GM23338 (cell line): ENCODE measurements around the gene CADPS. TPM values are rescaled to one million over a fixed set of nuclear protein-coding genes. Genes with fewer than 3 reads are reported as not detected.

Experiments
- ATAC-seq: fragments of 200-7000 bp; cut with Tn5 transposase; 3 replicates; pipeline ENCODE4 v1.9.1; 2020
- DNase-seq: peaks from one replicate; pipeline ENCODE4 v3.0.0-alpha.2; 2015; ENCODE audit warnings: low spot score
- H2AFZ ChIP-seq: fragments of 200-600 bp; sonication (generic); 2 replicates; pipeline ENCODE4 v1.8.0; 2016; ENCODE audit warnings: antibody characterized with exemption, mild to moderate bottlenecking, moderate library complexity
- H3F3A ChIP-seq: fragments of 200-600 bp; sonication (generic); replicated peaks from 2 replicates; pipeline ENCODE4 v1.8.0; 2017; ENCODE audit warnings: antibody characterized with exemption, mixed run types, low read depth
- H3K27ac ChIP-seq: fragments of 200-600 bp; sonication (generic); 2 replicates; pipeline ENCODE4 v1.6.1; 2016; ENCODE audit warnings: low read depth
- H3K27me3 ChIP-seq: fragments of 200-600 bp; sonication (generic); 2 replicates; pipeline ENCODE4 v1.8.0; 2016; ENCODE audit warnings: mild to moderate bottlenecking, mixed run types, moderate library complexity; ENCODE audit not compliant: insufficient read depth
- H3K36me3 ChIP-seq: fragments of 200-600 bp; sonication (generic); 2 replicates; pipeline ENCODE4 v1.8.0; 2016; ENCODE audit warnings: mild to moderate bottlenecking; ENCODE audit not compliant: insufficient read depth
- H3K4me1 ChIP-seq: fragments of 200-600 bp; sonication (generic); 2 replicates; pipeline ENCODE4 v1.8.0; 2016; ENCODE audit warnings: mild to moderate bottlenecking, moderate library complexity; ENCODE audit not compliant: insufficient read depth
- H3K4me2 ChIP-seq: fragments of 200-600 bp; sonication (generic); 2 replicates; pipeline ENCODE4 v1.7.1; 2017; ENCODE audit warnings: mixed run types
- H3K4me3 ChIP-seq: fragments of 200-600 bp; sonication (generic); 2 replicates; pipeline ENCODE4 v1.6.1; 2016; ENCODE audit warnings: mixed run types
- H3K79me2 ChIP-seq: fragments of 200-600 bp; sonication (generic); replicated peaks from 2 replicates; pipeline ENCODE4 v1.8.0; 2017; ENCODE audit warnings: mild to moderate bottlenecking; ENCODE audit not compliant: insufficient read depth
- H3K9me2 ChIP-seq: fragments of 200-600 bp; sonication (generic); 2 replicates; pipeline ENCODE4 v1.8.0; 2017; ENCODE audit not compliant: insufficient read depth
- H4K20me1 ChIP-seq: fragments of 200-600 bp; sonication (generic); replicated peaks from 2 replicates; pipeline ENCODE4 v1.8.0; 2017; ENCODE audit warnings: mild to moderate bottlenecking; ENCODE audit not compliant: insufficient read depth
- H3K27ac Mint-ChIP-seq: 2 replicates; pipeline ENCODE4 v1.8.0; 2020; ENCODE audit warnings: inconsistent platforms, mild to moderate bottlenecking, moderate library complexity, mixed read lengths
- H3K27me3 Mint-ChIP-seq: 3 replicates; pipeline ENCODE4 v1.8.0; 2022; ENCODE audit warnings: low read depth, mild to moderate bottlenecking, moderate library complexity, mixed read lengths, inconsistent platforms; ENCODE audit not compliant: insufficient read depth, poor library complexity
- H3K36me3 Mint-ChIP-seq: 3 replicates; pipeline ENCODE4 v1.8.0; 2021; ENCODE audit warnings: low read depth, mild to moderate bottlenecking, inconsistent platforms, moderate library complexity, mixed read lengths
- H3K4me1 Mint-ChIP-seq: 3 replicates; pipeline ENCODE4 v1.8.0; 2020; ENCODE audit warnings: mild to moderate bottlenecking, inconsistent platforms, mixed read lengths
- H3K4me3 Mint-ChIP-seq: 3 replicates; pipeline ENCODE4 v1.8.0; 2021; ENCODE audit warnings: moderate library complexity, mild to moderate bottlenecking, inconsistent platforms, mixed read lengths
- H3K9me3 Mint-ChIP-seq: 3 replicates; pipeline ENCODE4 v1.8.0; 2020; ENCODE audit warnings: moderate library complexity, mild to moderate bottlenecking, inconsistent platforms, mixed read lengths
- CREB1 ChIP-seq: fragments of 250-450 bp; sonication (Bioruptor Pico); IDR thresholded peaks from 2 replicates; pipeline ENCODE4 v1.5.0; 2020; ENCODE audit warnings: low read depth, mild to moderate bottlenecking, moderate library complexity
- CTCF ChIP-seq, 2 experiments: fragments of 200-600 bp in 1 of 2; sonication (generic) in 1 of 2; conservative IDR thresholded peaks; 2 replicates each; pipeline versions ENCODE4 v1.5.1 to v1.6.1; 2016 to 2017; ENCODE audit warnings: antibody characterized with exemption in 2 of 2, low read depth in 2 of 2, mild to moderate bottlenecking in 2 of 2, moderate library complexity in 1 of 2
- ETS1 ChIP-seq: IDR thresholded peaks from 2 replicates; pipeline ENCODE4 v1.6.1; 2016; ENCODE audit warnings: antibody characterized with exemption
- EZH2 ChIP-seq: fragments of 200-600 bp; sonication (generic); IDR thresholded peaks from one replicate; pipeline ENCODE4 v1.8.0; 2017; ENCODE audit warnings: antibody characterized with exemption, mild to moderate bottlenecking, low read depth; ENCODE audit not compliant: unreplicated experiment
- EZH2phosphoT487 ChIP-seq: fragments of 200-600 bp; sonication (generic); IDR thresholded peaks from one replicate; pipeline ENCODE4 v1.8.1; 2018; ENCODE audit warnings: antibody characterized with exemption; ENCODE audit not compliant: unreplicated experiment
- JUNB ChIP-seq: IDR thresholded peaks from one replicate; pipeline ENCODE4 v1.6.1; 2016; ENCODE audit warnings: antibody characterized with exemption; ENCODE audit not compliant: unreplicated experiment
- NANOG ChIP-seq: IDR thresholded peaks from 2 replicates; pipeline ENCODE4 v1.6.1; 2016; ENCODE audit warnings: antibody characterized with exemption, borderline replicate concordance
- STAT1 ChIP-seq: IDR thresholded peaks from one replicate; pipeline ENCODE4 v1.6.1; 2016; ENCODE audit warnings: antibody characterized with exemption; ENCODE audit not compliant: unreplicated experiment
- ZNF114 ChIP-seq: fragments of 250-450 bp; sonication (Bioruptor Pico); IDR thresholded peaks from 2 replicates; pipeline ENCODE4 v1.5.0; 2020; ENCODE audit warnings: mild to moderate bottlenecking, moderate library complexity
- polyA plus RNA-seq: library from polyadenylated mRNA; unstranded; fragments of >200 nt; fragmentation: Nextera tagmentation; extraction: Ambion mirVana; gene quantifications from 2 replicates; pipeline ENCODE4 v1.2.1, GENCODE V29; 2016
- total RNA-seq: library from RNA; depleted of rRNA; stranded (reverse); fragments of >200 nt; shearing (Covaris generic); gene quantifications from 2 replicates; pipeline ENCODE4 v1.2.3, GENCODE V29; 2014
- TF ChIP-seq, protein P1 (sequence below): IDR thresholded peaks from one replicate; pipeline ENCODE4 v1.6.1; 2018; ENCODE audit warnings: antibody characterized with exemption; ENCODE audit not compliant: unreplicated experiment
- TF ChIP-seq, protein P2 (sequence below): fragments of 250-450 bp; sonication (Bioruptor Pico); IDR thresholded peaks from 2 replicates; pipeline ENCODE4 v1.5.0; 2020; ENCODE audit warnings: mild to moderate bottlenecking, moderate library complexity

CADPS gene
- total and polyA plus RNA-seq, 2 experiments from 2014 or later: 14.7 to 22.0 TPM

GRCh38 chr3:62597491-62597890 is 277.7 kb downstream of the CADPS start:
- Histone ChIP-seq H3K36me3 (no peaks in the 10 kb centered on the region), H3K4me3 (no peak overlapping the region), H3K27ac (no peak overlapping the region), H3K4me1 (no peaks in the 10 kb centered on the region), H3F3A (no peaks in the 10 kb centered on the region), H4K20me1 (no peaks in the 10 kb centered on the region), H2AFZ (no peak overlapping the region), H3K9me2 (no peaks in the 10 kb centered on the region), H3K4me2 (no peak overlapping the region), H3K79me2 (no peaks in the 10 kb centered on the region), H3K27me3 (no peaks in the 10 kb centered on the region)
- TF ChIP-seq STAT1 (no peak), CREB1 (CRISPR knock-in tag) (no peak), ZNF114 (CRISPR knock-in tag) (no peak), EZH2 (no peak), ETS1 (no peak), JUNB (no peak), EZH2phosphoT487 (no peak), NANOG (no peak), CTCF (conservative IDR thresholded peaks at IDR 0.05; ENCODE audit: low read depth in 2 of 2) (no peak)
- TF ChIP-seq, protein P1, sequence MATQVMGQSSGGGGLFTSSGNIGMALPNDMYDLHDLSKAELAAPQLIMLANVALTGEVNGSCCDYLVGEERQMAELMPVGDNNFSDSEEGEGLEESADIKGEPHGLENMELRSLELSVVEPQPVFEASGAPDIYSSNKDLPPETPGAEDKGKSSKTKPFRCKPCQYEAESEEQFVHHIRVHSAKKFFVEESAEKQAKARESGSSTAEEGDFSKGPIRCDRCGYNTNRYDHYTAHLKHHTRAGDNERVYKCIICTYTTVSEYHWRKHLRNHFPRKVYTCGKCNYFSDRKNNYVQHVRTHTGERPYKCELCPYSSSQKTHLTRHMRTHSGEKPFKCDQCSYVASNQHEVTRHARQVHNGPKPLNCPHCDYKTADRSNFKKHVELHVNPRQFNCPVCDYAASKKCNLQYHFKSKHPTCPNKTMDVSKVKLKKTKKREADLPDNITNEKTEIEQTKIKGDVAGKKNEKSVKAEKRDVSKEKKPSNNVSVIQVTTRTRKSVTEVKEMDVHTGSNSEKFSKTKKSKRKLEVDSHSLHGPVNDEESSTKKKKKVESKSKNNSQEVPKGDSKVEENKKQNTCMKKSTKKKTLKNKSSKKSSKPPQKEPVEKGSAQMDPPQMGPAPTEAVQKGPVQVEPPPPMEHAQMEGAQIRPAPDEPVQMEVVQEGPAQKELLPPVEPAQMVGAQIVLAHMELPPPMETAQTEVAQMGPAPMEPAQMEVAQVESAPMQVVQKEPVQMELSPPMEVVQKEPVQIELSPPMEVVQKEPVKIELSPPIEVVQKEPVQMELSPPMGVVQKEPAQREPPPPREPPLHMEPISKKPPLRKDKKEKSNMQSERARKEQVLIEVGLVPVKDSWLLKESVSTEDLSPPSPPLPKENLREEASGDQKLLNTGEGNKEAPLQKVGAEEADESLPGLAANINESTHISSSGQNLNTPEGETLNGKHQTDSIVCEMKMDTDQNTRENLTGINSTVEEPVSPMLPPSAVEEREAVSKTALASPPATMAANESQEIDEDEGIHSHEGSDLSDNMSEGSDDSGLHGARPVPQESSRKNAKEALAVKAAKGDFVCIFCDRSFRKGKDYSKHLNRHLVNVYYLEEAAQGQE: no peak
- TF ChIP-seq, protein P2, sequence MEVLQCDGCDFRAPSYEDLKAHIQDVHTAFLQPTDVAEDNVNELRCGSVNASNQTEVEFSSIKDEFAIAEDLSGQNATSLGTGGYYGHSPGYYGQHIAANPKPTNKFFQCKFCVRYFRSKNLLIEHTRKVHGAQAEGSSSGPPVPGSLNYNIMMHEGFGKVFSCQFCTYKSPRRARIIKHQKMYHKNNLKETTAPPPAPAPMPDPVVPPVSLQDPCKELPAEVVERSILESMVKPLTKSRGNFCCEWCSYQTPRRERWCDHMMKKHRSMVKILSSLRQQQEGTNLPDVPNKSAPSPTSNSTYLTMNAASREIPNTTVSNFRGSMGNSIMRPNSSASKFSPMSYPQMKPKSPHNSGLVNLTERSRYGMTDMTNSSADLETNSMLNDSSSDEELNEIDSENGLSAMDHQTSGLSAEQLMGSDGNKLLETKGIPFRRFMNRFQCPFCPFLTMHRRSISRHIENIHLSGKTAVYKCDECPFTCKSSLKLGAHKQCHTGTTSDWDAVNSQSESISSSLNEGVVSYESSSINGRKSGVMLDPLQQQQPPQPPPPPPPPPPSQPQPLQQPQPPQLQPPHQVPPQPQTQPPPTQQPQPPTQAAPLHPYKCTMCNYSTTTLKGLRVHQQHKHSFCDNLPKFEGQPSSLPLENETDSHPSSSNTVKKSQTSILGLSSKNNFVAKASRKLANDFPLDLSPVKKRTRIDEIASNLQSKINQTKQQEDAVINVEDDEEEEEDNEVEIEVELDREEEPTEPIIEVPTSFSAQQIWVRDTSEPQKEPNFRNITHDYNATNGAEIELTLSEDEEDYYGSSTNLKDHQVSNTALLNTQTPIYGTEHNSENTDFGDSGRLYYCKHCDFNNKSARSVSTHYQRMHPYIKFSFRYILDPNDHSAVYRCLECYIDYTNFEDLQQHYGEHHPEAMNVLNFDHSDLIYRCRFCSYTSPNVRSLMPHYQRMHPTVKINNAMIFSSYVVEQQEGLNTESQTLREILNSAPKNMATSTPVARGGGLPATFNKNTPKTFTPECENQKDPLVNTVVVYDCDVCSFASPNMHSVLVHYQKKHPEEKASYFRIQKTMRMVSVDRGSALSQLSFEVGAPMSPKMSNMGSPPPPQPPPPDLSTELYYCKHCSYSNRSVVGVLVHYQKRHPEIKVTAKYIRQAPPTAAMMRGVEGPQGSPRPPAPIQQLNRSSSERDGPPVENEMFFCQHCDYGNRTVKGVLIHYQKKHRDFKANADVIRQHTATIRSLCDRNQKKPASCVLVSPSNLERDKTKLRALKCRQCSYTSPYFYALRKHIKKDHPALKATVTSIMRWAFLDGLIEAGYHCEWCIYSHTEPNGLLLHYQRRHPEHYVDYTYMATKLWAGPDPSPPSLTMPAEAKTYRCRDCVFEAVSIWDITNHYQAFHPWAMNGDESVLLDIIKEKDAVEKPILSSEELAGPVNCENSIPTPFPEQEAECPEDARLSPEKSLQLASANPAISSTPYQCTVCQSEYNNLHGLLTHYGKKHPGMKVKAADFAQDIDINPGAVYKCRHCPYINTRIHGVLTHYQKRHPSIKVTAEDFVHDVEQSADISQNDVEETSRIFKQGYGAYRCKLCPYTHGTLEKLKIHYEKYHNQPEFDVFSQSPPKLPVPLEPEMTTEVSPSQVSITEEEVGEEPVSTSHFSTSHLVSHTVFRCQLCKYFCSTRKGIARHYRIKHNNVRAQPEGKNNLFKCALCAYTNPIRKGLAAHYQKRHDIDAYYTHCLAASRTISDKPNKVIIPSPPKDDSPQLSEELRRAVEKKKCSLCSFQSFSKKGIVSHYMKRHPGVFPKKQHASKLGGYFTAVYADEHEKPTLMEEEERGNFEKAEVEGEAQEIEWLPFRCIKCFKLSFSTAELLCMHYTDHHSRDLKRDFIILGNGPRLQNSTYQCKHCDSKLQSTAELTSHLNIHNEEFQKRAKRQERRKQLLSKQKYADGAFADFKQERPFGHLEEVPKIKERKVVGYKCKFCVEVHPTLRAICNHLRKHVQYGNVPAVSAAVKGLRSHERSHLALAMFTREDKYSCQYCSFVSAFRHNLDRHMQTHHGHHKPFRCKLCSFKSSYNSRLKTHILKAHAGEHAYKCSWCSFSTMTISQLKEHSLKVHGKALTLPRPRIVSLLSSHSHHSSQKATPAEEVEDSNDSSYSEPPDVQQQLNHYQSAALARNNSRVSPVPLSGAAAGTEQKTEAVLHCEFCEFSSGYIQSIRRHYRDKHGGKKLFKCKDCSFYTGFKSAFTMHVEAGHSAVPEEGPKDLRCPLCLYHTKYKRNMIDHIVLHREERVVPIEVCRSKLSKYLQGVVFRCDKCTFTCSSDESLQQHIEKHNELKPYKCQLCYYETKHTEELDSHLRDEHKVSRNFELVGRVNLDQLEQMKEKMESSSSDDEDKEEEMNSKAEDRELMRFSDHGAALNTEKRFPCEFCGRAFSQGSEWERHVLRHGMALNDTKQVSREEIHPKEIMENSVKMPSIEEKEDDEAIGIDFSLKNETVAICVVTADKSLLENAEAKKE (CRISPR knock-in tag): no peak
- ATAC-seq: no peak
- H3K27ac Mint-ChIP-seq: no peak overlapping the region
- H3K9me3 Mint-ChIP-seq: no peaks in the 10 kb centered on the region
- no peaks in the 10 kb centered on the region; the same call in 2 of the 3 replicates for H3K4me1 Mint-ChIP-seq
- DNase-seq: no peak
- no peak overlapping the region for H3K4me3 Mint-ChIP-seq
- no peaks in the 10 kb centered on the region for H3K27me3 Mint-ChIP-seq
- no peaks in the 10 kb centered on the region for H3K36me3 Mint-ChIP-seq
